Activated B cell treated with CpG ODN at 0.5 μM for 24 hours (primary cell): ENCODE data around the gene PLS1. TPM values are rescaled to one million over a fixed set of nuclear protein-coding genes. Genes with fewer than 3 reads are reported as not detected.
"Not testable (repeated sequence)": the region's sequence is repeated elsewhere in the genome, so short reads cannot be mapped to it uniquely, and the experiment has no call there.

Source experiments
- ATAC-seq: fragments of 200-7000 bp; cut with Tn5 transposase; one replicate; pipeline ENCODE4 v1.10.0; 2021; ENCODE audit warnings: low read depth, mild to moderate bottlenecking, moderate library complexity
- CTCF ChIA-PET: fragments of 350-600 bp; sonication (Branson Sonifier 250); formaldehyde crosslinking; loops from one replicate; lab custom pipeline; 2021; ENCODE audit warnings: antibody characterized with exemption; lab: Charles Lee
- POLR2A ChIA-PET: fragments of 350-600 bp; sonication (Branson Sonifier 250); formaldehyde crosslinking; loops from one replicate; lab custom pipeline; 2021; ENCODE audit warnings: antibody characterized with exemption; lab: Charles Lee
- DNase-seq: peaks from one replicate; pipeline ENCODE4 v3.0.0; 2022
- H3K27ac Mint-ChIP-seq: one replicate; pipeline ENCODE4 v1.8.0; 2020; ENCODE audit warnings: mixed read lengths
- H3K27me3 Mint-ChIP-seq: one replicate; pipeline ENCODE4 v1.8.0; 2021; ENCODE audit warnings: mixed read lengths
- H3K36me3 Mint-ChIP-seq: one replicate; pipeline ENCODE4 v1.8.0; 2021; ENCODE audit warnings: low read depth, mixed read lengths
- H3K4me1 Mint-ChIP-seq: one replicate; pipeline ENCODE4 v1.8.0; 2021; ENCODE audit warnings: mixed read lengths
- H3K4me3 Mint-ChIP-seq: one replicate; pipeline ENCODE4 v1.8.0; 2020; ENCODE audit warnings: mild to moderate bottlenecking, mixed read lengths
- H3K9me3 Mint-ChIP-seq: one replicate; pipeline ENCODE4 v1.8.0; 2020; ENCODE audit warnings: mixed read lengths
- CTCF ChIP-seq: fragments of 200-600 bp; IDR thresholded peaks from one replicate; pipeline ENCODE4 v1.8.0; 2022; ENCODE audit warnings: antibody characterized with exemption, mild to moderate bottlenecking
- intact Hi-C: fragments of 100-400 bp; cut with micrococcal nuclease; formaldehyde crosslinking; loops from one replicate; pipeline ENCODE4 v1.15.1; 2024
- total RNA-seq: library from RNA; stranded (reverse); gene quantifications from 2 replicates; pipeline ENCODE4 v1.2.3, GENCODE V29; 2022

The PLS1 gene
- total RNA-seq, 1 donor from 2014 or later = 0.91 TPM

DNA sequence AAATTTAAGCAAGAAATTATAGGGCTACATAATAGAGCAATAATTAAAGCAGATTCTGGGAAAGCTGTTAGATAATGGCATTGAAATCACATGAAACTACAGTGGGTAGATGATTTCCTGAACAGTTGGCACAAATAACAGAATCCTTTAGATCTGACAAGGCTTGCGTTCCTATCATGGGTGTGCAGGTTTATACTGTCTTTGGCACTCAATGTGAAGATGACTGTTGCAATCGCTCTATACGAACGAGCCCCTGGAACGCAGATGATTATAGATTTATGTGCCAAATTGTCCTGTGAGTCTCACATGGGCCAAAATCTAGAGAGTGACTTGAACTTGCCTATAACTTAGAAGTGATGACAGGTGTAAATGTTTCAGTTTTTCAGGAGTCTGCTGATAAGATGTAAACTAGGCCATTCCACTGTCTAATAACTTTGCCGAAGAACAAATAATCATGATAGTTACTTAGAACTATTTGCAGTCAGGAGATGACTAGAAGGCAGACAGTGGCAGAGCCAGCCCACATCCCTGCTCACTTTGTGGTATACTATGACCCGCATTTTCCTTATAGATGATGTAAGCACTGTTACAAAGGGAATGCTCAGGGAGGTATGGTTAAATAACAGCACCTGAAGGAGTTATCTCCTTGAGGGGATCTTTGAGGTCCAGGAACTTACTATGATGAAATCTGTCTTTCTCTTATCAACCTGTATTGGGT is 97.1 kb downstream of the PLS1 start:
- intact Hi-C loops = no loop called here
- ATAC-seq (no peak), DNase-seq (no peak)
- CTCF ChIA-PET = no interaction called here
- H3K27me3 Mint-ChIP-seq = no peaks in the 10 kb centered on the region
- no peak for TF ChIP-seq CTCF
- no peak overlapping the region for H3K4me3 Mint-ChIP-seq
- H3K36me3 Mint-ChIP-seq = no peaks in the 10 kb centered on the region
- POLR2A ChIA-PET = no interaction called here
- no peak overlapping the region for H3K27ac Mint-ChIP-seq
- H3K4me1 Mint-ChIP-seq = no peaks in the 10 kb centered on the region
- no peaks in the 10 kb centered on the region for H3K9me3 Mint-ChIP-seq

GRCh38 chr3:142694225-142694624 is 98.0 kb downstream of the PLS1 start:
- POLR2A ChIA-PET = no interaction called here
- ATAC-seq (no peak), DNase-seq (no peak)
- H3K4me3 Mint-ChIP-seq = no peak overlapping the region
- H3K36me3 Mint-ChIP-seq = no peaks in the 10 kb centered on the region
- no peak overlapping the region for H3K27ac Mint-ChIP-seq
- no peak for TF ChIP-seq CTCF
- H3K27me3 Mint-ChIP-seq = no peaks in the 10 kb centered on the region
- CTCF ChIA-PET = no interaction called here
- H3K9me3 Mint-ChIP-seq = no peaks in the 10 kb centered on the region
- H3K4me1 Mint-ChIP-seq = no peaks in the 10 kb centered on the region
- intact Hi-C loops = no loop called here

DNA sequence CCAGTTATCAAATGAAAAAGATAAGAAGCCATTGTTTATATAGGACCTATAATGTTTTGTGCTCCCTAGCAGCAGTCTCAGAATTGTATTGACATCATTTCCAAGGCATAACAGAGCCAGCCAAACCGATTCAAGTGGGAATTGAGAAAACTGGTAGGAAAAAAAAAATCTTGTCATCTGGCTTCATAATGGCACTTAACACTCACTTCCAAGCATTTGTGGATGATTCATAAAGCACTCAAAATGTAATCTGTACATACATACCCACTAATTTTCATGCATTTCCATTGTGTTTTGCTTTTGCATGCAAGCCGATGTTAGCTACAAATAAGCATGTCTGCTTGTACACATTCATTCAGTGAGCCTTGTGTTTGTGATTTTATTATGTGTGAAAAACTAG is 109.0 kb downstream of the PLS1 start:
- no peaks in the 10 kb centered on the region for H3K9me3 Mint-ChIP-seq
- no peaks in the 10 kb centered on the region for H3K27me3 Mint-ChIP-seq
- H3K27ac Mint-ChIP-seq = no peak overlapping the region
- DNase-seq (no peak), ATAC-seq (no peak)
- TF ChIP-seq CTCF = no peak
- ChIA-PET POLR2A (no interaction called here), CTCF (no interaction called here)
- no peaks in the 10 kb centered on the region for H3K4me1 Mint-ChIP-seq
- H3K4me3 Mint-ChIP-seq = no peak overlapping the region
- intact Hi-C loops = no loop called here
- no peaks in the 10 kb centered on the region for H3K36me3 Mint-ChIP-seq

GRCh38 chr3:142706321-142707127 is 110.3 kb downstream of the PLS1 start:
- no peak overlapping the region for H3K4me3 Mint-ChIP-seq
- intact Hi-C loops = no loop called here
- DNase-seq (no peak), ATAC-seq (no peak)
- POLR2A ChIA-PET = no interaction called here
- CTCF ChIA-PET = no interaction called here
- H3K9me3 Mint-ChIP-seq = no peaks in the 10 kb centered on the region
- no peaks in the 10 kb centered on the region for H3K27me3 Mint-ChIP-seq
- no peaks in the 10 kb centered on the region for H3K4me1 Mint-ChIP-seq
- no peaks in the 10 kb centered on the region for H3K36me3 Mint-ChIP-seq
- H3K27ac Mint-ChIP-seq = no peak overlapping the region
- no peak for TF ChIP-seq CTCF

- no peaks in the 10 kb centered on the region for H3K4me1 Mint-ChIP-seq
- ChIA-PET CTCF (interaction anchor here (0.7 kb wide), 1 partner anchor 21 kb away, joined by 3 read pairs; no protein-coding TSS in a partner anchor), POLR2A (no interaction called here)
- intact Hi-C loops = no loop called here
- no peaks in the 10 kb centered on the region for H3K36me3 Mint-ChIP-seq
- no peak for ATAC-seq
- H3K9me3 Mint-ChIP-seq = no peaks in the 10 kb centered on the region
- no peak for DNase-seq
- H3K27ac Mint-ChIP-seq = no peak overlapping the region
- H3K27me3 Mint-ChIP-seq = peaks cover 6% of the 10 kb centered on the region
- no peak for TF ChIP-seq CTCF
- H3K4me3 Mint-ChIP-seq = no peak overlapping the region
Measured at GRCh38 chr3:142709207-142709606, 113.0 kb downstream of the PLS1 start.

DNA sequence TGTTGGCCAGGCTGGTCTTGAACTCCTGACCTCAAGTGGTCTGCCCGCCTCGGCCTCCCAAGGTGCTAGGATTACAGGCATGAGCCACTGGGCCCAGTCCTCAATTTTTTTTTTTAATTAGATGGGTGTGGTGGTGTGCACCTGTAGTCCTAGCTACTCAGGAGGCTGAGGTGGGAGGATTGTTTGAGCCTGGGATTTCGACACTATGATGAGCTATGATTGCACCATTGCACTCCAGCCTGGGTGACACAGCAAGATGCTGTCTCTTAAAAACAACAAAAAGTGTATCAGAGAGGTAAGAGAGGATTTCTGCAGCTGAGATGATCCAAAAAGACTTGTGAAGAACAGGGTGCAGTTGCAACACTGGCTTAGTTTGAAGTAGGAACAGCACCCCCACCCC is 118.7 kb downstream of the PLS1 start:
- ATAC-seq, H3K4me3 Mint-ChIP-seq, intact Hi-C loops, H3K36me3 Mint-ChIP-seq, CTCF ChIA-PET, H3K4me1 Mint-ChIP-seq, POLR2A ChIA-PET, H3K27ac Mint-ChIP-seq, DNase-seq, H3K9me3 Mint-ChIP-seq: not testable (repeated sequence)
- peaks cover 22% of the 10 kb centered on the region for H3K27me3 Mint-ChIP-seq
